Type B pancreatic cell (in vitro differentiated cells): ENCODE results near the gene RPF1. TPM values are rescaled to one million over a fixed set of nuclear protein-coding genes. Genes with fewer than 3 reads are reported as not detected.
"Not testable (repeated sequence)": the region's sequence is repeated elsewhere in the genome, so short reads cannot be mapped to it uniquely, and the experiment has no call there.

Experiments
- DNase-seq: peaks from one replicate; pipeline ENCODE4 v3.0.0; 2021; ENCODE audit warnings: mixed read lengths; ENCODE audit not compliant: unreplicated experiment; ENCODE audit errors: extremely low spot score
- H3K27ac Mint-ChIP-seq: 2 replicates; pipeline ENCODE4 v1.8.0; 2021; ENCODE audit warnings: mild to moderate bottlenecking, mixed read lengths
- H3K27me3 Mint-ChIP-seq: 2 replicates; pipeline ENCODE4 v1.8.0; 2021; ENCODE audit warnings: mixed read lengths
- H3K36me3 Mint-ChIP-seq: 2 replicates; pipeline ENCODE4 v1.8.0; 2021; ENCODE audit warnings: mixed read lengths
- H3K4me1 Mint-ChIP-seq: one replicate; pipeline ENCODE4 v1.8.0; 2021; ENCODE audit warnings: mixed read lengths; ENCODE audit not compliant: unreplicated experiment
- H3K4me3 Mint-ChIP-seq: 2 replicates; pipeline ENCODE4 v1.8.0; 2021; ENCODE audit warnings: mild to moderate bottlenecking, mixed read lengths
- H3K9me3 Mint-ChIP-seq: 2 replicates; pipeline ENCODE4 v1.8.0; 2021; ENCODE audit warnings: mixed read lengths
- total RNA-seq: library from RNA; stranded (reverse); gene quantifications from 2 replicates; pipeline ENCODE4 v1.2.1, GENCODE V29; 2021; ENCODE audit warnings: low replicate concordance
- TF ChIP-seq, protein P1 (sequence below): fragments of 200-600 bp; sonication (generic); conservative IDR thresholded peaks from 2 replicates; pipeline ENCODE4 v1.5.0; 2021; ENCODE audit warnings: antibody characterized with exemption, mild to moderate bottlenecking

The RPF1 gene
- total RNA-seq, 1 donor from 2014 or later = 34.1 TPM

DNA sequence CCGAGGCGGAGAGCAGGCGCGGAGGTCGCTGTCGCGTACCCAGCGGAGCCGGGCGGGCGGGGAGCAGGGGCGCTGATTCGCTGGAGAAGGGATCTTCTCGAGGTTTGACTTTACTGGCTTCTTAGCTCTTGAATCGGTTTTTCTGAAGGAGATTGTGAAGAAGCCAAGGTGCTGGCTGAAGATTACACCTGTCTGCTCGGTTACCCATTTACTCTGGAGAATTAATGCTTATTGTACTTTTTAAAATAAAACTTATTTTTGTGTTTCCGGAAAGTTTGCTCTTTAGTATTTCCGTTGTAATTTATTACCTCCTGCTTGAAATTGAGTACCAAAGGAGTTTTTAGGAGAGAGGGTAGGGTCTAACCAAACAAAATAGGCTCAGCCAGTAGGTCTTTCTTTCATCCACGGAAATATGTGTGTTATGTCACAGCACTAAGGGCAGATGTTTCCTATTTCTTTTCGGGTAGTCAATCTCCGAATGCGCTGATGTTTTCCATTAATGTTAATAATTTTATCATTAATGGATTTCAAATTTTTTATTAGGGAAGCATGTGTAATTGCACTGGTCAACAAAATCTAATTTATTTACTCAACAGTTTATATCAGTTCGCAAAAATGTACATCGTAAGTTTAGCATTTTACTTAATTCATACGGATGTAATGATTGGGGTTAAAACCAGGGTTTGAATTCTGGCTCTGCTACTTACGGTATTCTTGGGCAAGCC, 27.8 kb downstream of the RPF1 start:
- Mint-ChIP-seq H3K27ac (peak overlapping the region; percentile 95), H3K9me3 (peaks cover 12% of the 10 kb centered on the region), H3K4me1 (peaks cover 24% of the 10 kb centered on the region), H3K4me3 (peak overlapping the region; percentile 94), H3K27me3 (no peaks in the 10 kb centered on the region), H3K36me3 (peaks cover 9% of the 10 kb centered on the region)
- no peak for DNase-seq
- TF ChIP-seq, protein P1, sequence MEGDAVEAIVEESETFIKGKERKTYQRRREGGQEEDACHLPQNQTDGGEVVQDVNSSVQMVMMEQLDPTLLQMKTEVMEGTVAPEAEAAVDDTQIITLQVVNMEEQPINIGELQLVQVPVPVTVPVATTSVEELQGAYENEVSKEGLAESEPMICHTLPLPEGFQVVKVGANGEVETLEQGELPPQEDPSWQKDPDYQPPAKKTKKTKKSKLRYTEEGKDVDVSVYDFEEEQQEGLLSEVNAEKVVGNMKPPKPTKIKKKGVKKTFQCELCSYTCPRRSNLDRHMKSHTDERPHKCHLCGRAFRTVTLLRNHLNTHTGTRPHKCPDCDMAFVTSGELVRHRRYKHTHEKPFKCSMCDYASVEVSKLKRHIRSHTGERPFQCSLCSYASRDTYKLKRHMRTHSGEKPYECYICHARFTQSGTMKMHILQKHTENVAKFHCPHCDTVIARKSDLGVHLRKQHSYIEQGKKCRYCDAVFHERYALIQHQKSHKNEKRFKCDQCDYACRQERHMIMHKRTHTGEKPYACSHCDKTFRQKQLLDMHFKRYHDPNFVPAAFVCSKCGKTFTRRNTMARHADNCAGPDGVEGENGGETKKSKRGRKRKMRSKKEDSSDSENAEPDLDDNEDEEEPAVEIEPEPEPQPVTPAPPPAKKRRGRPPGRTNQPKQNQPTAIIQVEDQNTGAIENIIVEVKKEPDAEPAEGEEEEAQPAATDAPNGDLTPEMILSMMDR = no peak

DNA sequence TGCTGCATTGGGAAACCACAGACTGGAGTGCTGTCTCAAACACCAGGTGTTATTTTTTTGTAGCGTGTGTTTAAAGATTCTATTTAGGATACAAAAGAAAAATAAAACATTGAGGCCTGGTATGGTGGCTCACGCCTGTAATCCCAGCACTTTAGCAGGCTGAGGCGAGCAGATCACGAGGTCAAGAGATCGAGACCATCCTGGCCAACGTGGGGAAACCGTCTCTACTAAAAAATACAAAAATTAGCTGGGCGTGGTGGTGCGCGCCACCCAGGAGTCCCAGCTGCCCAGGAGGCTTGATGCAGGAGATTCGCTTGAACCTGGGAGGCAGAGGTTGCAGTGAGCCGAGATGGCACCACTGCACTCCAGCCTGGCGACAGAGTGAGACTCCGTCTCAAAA, 28.8 kb downstream of the RPF1 start:
- not testable (repeated sequence) for H3K4me3 Mint-ChIP-seq, H3K27ac Mint-ChIP-seq
- peaks cover 23% of the 10 kb centered on the region for H3K4me1 Mint-ChIP-seq

DNA sequence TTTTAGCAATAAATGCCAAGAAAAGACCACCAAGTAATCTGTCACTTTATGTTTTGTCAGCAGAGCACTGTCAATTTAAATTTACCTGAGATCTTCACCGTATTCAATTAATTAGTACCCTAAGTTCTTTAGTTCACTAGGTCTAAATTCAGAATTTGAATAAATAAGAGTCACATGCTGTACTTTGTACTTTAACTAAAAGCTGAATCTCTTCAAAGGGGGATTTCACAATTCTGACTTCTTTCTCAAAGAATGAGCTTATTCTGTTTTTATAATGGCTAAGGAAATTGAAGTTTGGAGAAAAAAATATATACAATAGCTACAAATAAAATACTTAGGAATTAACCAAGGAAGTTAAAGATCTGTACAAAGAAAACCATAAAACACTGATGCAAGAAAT, 29.4 kb downstream of the RPF1 start:
- peak overlapping the region; percentile 53 for H3K4me3 Mint-ChIP-seq
- H3K27ac Mint-ChIP-seq = no peak overlapping the region
- H3K27me3 Mint-ChIP-seq = no peaks in the 10 kb centered on the region
- peaks cover 12% of the 10 kb centered on the region for H3K9me3 Mint-ChIP-seq
- no peak for DNase-seq
- H3K36me3 Mint-ChIP-seq = peaks cover 9% of the 10 kb centered on the region
- TF ChIP-seq, protein P1 = no peak
- H3K4me1 Mint-ChIP-seq = peaks cover 17% of the 10 kb centered on the region

More for the DNA sequence above, 28.8 kb downstream of the RPF1 start:
- H3K36me3 Mint-ChIP-seq, DNase-seq, H3K27me3 Mint-ChIP-seq: not testable (repeated sequence)
- peaks cover 12% of the 10 kb centered on the region for H3K9me3 Mint-ChIP-seq

DNA sequence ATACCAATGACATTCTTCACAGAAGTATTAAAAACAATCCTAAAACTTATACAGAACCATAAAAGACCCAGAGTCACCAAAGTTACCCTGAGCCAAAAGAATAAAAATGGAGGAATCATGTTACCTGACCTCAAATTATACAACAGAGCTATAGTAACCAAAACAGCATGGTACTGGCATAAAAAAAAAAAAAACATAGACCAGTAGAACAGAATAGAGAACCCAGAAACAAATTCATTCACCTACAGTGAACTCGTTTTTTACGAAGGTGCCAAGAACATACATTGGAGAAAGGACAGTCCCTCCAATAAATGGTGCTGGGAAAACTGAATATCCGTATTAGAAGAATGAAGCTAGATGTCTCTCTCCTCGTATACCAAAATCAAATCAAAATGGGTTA, 30.0 kb downstream of the RPF1 start:
- Mint-ChIP-seq H3K4me1 (peaks cover 12% of the 10 kb centered on the region), H3K9me3 (peaks cover 12% of the 10 kb centered on the region), H3K36me3 (peaks cover 9% of the 10 kb centered on the region), H3K4me3 (no peak overlapping the region), H3K27ac (no peak overlapping the region), H3K27me3 (no peaks in the 10 kb centered on the region)
- TF ChIP-seq, protein P1 = no peak
- no peak for DNase-seq

- Mint-ChIP-seq H3K36me3 (peaks cover 9% of the 10 kb centered on the region), H3K27me3 (no peaks in the 10 kb centered on the region), H3K9me3 (peaks cover 12% of the 10 kb centered on the region), H3K4me3 (no peak overlapping the region), H3K27ac (no peak overlapping the region), H3K4me1 (peaks cover 3% of the 10 kb centered on the region)
- no peak for DNase-seq
- TF ChIP-seq, protein P1 = no peak
Measured at GRCh38 chr1:84510165-84510564, 31.1 kb downstream of the RPF1 start.

DNA sequence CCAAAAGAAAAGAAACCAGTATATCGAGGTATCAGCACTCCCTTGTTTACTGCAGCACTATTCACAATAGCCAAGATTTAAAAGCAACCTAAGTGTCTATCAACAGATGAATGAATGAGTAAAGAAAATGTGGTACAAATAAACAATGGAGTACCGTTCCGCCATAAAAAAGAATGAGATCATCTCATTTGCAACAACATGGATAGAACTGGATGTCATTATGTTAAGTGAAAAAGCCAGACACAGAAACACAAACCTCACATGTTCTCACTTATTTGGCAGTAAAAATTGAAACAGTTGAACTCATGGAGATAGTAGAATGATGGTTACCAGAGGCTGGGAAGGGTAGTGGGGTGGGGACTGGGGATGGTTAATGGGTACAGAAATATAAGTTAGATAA, 31.6 kb downstream of the RPF1 start:
- TF ChIP-seq, protein P1 = no peak
- H3K4me1 Mint-ChIP-seq = peaks cover 3% of the 10 kb centered on the region
- no peak overlapping the region for H3K27ac Mint-ChIP-seq
- DNase-seq = no peak
- no peaks in the 10 kb centered on the region for H3K27me3 Mint-ChIP-seq
- no peak overlapping the region for H3K4me3 Mint-ChIP-seq
- H3K9me3 Mint-ChIP-seq = peaks cover 12% of the 10 kb centered on the region
- H3K36me3 Mint-ChIP-seq = peaks cover 9% of the 10 kb centered on the region
